Activated CD8-positive, alpha-beta memory T cell treated with anti-CD3 and anti-CD28 coated beads for 1 hour (primary cell): ENCODE measurements around the gene RXFP3.
"Not testable (repeated sequence)": the region's sequence is repeated elsewhere in the genome, so short reads cannot be mapped to it uniquely, and the experiment has no call there.

Source experiments
- DNase-seq, 2 donors: peaks; one replicate each; pipeline ENCODE4 v3.0.0-alpha.2; 2020; ENCODE audit warnings: low read depth in 1 of 2; ENCODE audit errors: extremely low read depth in 1 of 2

Gene RXFP3, protein sequence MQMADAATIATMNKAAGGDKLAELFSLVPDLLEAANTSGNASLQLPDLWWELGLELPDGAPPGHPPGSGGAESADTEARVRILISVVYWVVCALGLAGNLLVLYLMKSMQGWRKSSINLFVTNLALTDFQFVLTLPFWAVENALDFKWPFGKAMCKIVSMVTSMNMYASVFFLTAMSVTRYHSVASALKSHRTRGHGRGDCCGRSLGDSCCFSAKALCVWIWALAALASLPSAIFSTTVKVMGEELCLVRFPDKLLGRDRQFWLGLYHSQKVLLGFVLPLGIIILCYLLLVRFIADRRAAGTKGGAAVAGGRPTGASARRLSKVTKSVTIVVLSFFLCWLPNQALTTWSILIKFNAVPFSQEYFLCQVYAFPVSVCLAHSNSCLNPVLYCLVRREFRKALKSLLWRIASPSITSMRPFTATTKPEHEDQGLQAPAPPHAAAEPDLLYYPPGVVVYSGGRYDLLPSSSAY

DNA sequence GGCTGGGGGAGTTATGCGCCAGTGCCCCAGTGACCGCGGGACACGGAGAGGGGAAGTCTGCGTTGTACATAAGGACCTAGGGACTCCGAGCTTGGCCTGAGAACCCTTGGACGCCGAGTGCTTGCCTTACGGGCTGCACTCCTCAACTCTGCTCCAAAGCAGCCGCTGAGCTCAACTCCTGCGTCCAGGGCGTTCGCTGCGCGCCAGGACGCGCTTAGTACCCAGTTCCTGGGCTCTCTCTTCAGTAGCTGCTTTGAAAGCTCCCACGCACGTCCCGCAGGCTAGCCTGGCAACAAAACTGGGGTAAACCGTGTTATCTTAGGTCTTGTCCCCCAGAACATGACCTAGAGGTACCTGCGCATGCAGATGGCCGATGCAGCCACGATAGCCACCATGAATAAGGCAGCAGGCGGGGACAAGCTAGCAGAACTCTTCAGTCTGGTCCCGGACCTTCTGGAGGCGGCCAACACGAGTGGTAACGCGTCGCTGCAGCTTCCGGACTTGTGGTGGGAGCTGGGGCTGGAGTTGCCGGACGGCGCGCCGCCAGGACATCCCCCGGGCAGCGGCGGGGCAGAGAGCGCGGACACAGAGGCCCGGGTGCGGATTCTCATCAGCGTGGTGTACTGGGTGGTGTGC, at the start of gene RXFP3:
Gene RXFP3, plus strand, starts transcription at position 6 of the 636 bp plus-strand sequence. Its CDS starts 355 bp downstream, at position 361.
- DNase-seq: no peak

DNA sequence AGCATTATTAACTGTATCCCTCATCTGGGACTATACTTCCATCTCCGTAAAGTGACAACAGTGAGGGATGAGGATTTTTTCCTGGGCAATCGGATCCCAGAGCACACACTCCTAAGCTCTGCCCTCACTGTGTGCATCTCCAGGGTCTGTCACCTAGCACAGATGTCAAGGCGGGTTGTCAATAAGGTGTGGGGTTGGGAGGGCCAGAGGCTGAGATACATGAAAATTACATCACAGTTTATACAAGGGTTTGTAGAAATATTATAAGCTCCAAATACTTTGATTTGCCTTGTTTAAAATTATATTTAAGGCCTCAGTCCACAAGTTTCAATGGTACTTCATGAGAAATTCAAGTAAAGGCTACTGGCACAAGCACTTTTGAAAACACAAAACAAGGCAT, 48.9 kb upstream of the RXFP3 start:
- no peak for DNase-seq

DNA sequence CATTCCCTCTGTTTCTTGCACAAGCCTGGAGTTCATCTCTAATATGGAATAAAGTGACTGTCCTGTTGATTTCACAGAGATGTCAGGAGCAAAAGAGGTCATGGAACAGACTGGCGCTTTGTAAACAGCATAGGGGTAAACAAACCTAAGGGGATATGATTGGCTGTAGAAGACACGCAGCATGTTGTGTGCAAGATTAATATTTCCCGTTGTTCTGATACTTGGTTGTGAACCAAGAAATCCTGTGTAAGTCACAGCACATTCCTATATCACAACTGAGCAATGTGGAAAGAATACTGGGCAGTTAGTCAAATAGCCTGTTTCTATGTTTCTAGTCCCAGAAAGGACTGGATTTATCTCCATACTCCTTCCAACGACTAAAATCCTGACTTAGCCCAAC, 47.6 kb upstream of the RXFP3 start:
- no peak for DNase-seq

DNA sequence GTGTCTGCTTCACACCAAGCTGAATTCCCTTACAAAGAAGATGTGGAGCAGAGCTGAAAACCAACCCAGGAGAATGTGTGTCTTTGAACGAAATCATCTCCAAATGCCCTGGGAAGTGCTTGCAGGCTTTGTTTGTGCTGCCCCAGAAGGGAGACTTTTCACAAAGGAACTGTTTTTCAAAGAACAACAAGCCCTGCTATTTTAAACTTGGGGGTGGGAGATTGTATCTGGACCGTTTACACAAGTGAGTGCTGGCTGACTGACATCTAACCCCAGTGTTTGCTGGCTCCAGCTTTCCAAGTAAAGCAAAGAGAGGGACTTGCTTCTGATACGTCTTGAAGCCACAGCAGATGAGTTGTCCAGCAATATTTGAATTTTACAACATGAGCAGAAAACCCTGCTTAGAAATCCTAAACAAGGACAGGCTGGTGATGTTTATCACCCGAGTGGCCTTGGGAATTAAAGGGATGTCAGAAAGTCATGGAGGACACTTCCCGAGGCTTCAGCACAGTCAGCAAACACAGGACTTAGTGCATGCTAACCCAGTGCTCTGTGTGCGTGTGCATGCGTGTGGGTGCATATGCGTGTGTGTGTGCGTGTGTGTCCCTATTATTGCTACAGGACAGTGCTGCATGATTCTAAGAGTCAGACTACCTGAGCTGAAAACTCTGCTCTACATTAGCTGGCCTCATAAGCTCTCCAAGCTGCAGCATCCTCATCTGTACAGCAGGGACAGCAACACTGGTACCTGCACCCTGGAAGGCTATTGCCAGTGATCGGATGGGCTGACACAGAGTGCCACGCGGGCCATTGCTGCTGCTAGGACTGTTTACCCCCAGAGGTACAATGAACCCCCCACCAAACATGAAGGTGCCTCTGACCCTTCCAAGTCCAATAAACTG, 45.8 kb upstream of the RXFP3 start:
- no peak for DNase-seq

DNA sequence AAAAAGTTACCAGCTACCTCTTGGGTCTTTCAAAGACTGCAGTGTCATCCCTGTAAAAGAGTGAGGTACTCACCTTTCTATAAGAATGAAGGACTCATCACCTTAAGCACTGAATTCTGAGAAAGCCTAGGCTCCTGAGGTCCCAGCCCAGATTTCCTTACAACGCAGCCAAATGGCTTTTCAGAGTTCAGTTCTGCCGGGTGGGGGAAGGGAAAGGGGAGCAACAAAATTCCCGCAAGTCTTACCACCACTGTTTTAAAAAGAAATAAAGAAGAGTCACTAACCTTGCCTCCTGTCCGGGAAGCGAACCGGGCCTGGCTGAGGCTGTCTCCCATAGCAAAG, 44.8 kb upstream of the RXFP3 start:
- DNase-seq: no peak

DNA sequence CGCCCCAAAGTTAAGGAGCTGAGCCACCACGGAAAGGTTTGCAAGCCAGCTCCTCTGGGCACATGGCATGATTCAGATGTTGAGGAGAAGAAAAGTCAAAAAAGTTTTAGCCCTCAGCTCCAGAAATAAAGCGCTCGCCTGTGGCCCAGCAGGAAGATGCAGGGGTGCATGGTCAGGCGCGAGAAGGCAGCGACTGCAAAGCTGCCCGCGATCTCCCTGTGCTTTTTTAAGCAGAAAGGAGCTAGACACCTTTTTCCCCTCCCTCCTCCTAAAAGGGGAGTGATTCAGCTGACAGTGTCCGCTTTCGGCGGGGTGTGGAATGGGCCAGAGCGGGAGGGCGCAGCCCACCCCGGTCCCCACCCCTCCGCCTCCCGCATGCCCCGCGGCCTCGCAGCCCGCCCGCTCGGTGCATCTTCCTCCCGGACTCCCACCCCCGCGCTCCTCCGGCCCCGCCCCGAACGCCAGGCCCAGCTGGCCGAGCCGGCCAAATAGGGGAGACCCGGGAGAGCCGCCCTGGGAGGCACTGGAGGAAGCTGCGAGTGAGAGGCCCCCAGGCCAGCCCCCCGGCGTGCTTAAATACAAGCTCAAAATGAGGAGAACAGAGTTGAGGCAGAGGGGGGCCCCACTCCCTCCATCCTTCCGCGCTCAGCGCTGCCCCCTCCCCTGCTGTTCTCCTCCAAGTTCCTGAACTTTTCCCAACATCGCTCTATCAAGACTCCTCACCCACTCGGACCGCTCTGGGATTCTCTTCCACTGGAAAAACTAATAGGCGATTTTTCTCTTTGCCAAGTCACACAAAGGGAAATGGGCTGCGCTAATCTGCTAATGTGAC, 44.2 kb upstream of the RXFP3 start, which contains the start of gene ADAMTS12:
Gene ADAMTS12, minus strand, starts transcription at position 203 of the 832 bp plus-strand sequence. Its CDS starts 134 bp downstream, at position 69.
- DNase-seq: no peak

DNA sequence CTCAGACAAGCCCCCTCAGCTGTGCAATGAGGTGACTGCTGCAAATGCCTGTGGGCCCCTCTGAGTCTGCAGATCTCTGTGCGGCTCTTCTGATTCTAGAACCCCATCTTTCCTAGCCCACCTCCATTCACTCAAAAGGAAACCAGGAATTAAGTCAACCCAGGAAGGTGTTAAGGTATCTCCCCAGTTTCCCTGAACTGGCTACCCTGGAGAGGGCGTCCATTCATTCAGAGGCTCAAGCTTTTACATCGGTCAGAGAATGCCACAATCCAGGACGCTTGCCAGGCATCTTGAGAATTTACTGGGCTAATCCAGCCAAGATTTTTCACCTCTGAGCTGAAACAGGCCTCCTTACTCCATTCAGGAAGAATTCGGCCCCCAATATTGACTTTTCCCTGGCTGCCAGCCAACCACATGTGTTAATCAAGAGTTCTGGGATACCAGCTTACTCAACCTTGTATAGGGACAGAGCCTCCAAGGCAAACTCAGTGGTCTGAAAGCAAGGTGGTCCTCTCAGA, 43.5 kb upstream of the RXFP3 start:
- DNase-seq: no peak

DNA sequence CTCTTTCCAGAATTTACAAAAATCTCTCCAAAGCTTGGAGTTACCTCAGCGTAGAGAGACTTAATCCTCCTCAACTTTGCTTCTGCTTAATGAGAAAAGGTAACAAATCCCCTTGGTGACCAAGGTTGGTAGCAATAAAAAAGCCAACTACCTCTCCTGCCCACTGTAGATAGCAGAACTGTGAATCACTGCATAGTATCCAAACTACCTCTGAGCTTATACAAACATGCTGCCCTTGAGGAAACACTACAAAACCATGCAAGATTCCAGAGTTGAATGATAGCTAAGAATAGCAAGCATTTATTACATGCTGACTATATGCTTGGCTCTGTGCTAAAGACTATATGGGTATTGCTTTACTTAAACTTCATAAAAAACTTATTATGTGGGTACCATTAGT, 41.6 kb upstream of the RXFP3 start:
- no peak for DNase-seq

DNA sequence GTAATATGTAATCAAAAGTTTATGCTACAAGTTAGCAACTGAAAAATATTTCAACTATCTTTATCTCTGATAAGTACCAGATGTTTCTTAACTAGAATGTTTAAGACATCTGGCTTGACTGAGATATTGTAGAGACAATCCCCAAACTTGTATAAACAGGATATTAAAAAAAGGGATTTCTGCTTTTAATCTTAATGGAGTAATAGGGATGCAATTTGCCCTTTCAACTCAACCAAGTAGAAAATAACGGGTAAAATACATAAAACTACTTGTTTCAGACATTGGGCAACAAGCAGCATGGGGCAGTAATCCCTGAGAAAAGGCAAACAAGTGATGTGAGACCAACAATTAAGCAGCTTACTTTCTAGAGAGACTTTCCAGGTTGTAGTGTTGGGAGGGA, 35.0 kb upstream of the RXFP3 start:
- DNase-seq: no peak

DNA sequence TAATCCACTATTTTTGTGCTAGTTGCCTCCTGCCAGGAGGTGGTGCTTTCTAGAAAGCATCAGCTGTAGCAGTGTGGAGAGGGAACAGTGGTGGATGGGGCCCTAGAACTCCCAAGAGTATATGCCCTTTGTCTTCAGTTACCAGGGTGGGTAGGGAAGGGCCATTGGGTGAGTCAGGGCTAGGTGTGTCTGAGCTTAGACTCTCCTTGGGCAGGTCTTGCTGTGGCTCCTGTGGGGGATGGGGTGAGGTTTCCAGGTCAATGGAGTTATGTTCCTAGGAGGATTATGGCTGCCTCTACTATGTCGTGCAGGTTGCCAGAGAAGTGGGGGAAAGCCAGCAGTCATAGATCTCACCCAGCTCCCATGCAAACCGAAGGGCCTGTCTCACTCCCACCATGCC, 33.1 kb upstream of the RXFP3 start:
- DNase-seq: no peak

DNA sequence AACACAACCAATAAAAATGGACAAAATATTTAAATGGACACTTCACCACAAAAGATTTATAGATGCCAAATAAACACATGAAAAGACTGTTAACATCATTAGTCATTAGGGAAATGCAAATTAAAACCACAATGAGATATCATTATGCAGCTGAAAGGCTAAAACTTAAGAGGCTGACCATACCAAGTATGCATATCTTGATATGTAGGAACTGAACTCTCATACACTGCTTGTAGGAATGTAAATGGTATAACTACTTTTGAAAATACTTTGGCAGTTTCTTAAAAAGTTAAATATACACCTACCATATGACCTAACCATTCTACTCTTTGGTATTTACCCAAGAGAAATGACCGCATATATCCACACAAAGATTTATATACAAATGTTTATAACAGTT, 30.8 kb upstream of the RXFP3 start:
- no peak for DNase-seq

DNA sequence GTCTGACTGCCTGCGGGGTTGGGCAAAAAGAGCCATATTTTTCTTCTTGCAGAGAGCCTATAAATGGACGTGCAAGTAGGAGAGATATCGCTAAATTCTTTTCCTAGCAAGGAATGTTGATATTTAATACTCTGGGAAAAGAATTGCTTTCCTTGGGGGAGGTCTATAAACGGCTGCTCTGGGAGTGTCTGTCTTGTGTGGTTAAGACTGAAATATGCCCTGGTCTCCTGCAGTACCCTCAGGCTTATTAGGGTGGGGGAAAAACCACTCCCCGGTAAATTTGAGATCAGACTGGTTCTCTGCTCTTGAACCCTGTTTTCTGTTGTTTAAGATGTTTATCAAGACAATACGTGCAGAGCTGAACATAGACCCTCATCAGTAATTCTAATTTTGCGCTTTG, 29.9 kb upstream of the RXFP3 start:
- not testable (repeated sequence) for DNase-seq

DNA sequence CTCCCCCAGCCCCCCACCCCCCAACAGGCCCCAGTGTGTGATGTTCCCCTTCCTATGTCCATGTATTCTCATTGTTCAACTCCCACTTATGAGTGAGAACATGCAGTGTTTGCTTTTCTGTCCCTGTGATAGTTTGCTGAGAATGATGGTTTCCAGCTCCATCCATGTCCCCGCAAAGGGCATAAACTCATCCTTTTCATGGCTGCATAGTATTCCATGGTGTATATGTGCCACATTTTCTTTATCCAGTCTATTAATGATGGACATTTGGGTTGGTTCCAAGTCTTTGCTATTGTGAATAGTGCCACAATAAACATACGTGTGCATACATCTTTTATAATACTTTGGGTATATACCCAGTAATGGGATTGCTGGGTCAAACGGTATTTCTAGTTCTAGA, 21.3 kb upstream of the RXFP3 start:
- DNase-seq: not testable (repeated sequence)

DNA sequence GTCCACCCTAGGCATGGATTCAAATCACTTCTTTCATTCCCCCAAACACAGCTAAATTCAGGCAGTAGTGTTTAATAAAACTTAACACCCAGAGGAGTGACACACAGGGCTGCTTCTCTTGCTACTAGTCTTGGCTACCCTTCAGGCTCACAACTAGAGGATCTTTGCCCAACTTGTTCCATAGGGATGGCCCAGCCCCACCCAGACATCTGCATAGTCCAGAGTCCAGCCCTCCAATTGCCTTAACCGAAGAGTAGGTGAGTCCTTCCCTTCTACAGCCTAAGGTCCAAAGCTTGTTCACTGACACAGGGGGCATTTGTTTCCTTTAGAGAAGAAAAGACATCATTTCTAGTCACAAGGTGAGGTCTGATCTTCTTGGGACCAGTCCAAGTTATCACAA, 15.2 kb upstream of the RXFP3 start:
- DNase-seq: no peak

DNA sequence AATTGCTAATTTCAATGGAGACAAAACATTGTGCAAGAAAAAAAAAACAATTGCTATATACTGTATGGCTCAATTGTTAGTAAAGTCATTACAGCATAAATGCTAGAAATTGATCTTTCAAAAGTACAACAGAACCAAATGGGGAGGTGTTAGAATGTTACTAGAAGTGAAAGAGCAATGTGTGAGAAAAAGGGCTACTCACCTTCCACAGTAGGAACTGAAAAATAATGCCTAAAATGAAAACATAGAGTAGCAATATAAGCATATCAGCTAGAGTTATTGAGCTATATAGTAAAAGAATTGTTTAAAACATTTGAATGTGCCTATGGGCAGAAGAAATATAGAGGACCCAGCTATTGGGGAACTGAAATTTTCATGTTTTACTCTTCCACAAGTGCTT, 10.9 kb upstream of the RXFP3 start:
- no peak for DNase-seq

DNA sequence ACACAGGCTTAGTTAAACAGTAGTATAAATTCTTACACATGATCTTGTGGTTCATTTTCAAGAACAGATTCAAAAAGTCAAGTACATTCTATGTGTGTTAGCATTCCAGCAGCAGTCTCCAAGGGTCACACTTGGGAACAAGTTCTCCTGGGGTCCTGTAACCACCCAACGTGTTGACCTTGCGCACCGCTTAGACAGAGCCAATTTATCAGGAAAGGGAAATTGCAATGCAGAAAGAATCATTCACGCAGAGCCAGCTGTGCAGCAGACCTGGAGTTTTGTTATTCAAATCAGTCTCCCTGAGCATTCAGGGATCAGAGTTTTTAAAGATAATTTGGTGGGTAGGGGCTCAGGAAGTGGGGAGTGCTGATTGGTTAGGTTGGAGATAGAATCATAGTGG, 8.5 kb upstream of the RXFP3 start:
- no peak for DNase-seq

DNA sequence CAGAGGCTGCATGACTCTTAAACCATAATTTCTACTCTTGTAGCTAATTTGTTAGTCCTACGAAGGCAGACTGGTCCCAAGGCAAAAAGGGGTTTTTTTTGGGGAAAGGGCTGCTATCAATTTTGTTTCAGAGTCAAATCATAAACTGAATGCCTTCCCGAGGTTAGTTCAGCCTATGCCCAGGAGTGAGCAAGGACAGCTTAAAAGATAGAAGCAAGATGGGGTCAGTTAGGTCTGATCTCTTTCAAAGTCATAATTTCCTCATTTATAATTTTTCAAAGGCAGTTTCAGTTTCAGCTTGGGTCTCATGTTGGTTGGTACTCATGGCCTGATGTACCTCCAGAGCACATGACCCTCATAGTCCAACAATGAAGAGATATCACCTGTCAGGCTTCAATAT, 7.9 kb upstream of the RXFP3 start:
- DNase-seq: no peak

DNA sequence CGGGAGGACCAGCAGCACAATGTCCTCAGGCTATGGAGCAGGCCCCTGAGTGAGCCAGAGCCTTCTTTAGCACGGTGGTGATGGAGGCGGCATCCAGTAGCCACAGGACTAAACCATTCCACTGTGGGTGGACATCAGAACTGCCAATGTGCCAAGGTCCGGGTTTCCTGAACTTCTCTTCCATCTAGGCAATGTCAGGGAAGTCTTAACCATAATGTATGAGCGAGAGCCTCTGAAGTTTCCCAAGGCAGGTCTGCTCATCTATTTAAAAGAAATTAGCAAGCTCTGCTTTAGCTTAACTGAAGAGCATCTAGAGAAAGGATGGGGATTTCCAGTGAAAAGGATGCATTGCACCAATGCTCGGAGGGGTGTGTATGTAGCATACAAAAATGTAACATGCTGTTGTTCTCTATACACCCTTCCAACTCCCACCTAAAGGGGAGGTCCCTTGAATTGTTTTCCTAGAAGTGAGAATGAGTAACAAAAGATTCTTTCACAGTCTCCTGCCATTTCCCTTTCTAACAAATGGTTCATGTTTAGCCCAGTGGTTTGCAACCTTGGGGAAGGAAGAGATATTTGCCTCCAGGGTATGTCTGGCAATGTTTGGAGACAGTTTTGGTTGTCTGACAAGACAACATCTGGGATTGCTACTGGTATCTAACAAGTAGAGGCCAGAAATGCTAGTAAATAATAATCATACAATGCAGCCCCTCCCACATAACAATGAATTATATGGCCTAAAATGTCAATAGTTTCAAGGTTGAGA, 6.1 kb upstream of the RXFP3 start:
- DNase-seq: no peak

DNA sequence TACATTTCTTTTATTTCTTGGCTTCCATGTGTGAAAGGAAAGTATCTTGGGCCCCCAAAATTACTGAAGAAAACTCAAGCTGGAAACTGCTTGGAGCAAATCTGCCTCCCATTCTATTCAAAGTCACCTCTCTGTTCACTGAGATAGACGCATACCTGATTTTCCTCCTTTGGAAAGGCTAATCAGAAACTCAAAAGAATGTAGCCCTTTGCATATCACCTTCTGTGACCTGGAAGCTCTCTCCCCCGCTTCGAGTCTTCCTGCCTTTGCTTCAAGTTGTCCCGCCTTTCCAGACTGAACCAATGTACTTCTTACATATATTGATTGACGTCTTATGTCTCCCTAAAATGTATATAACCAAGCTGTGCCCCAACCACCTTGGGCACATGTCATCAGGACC, 5.0 kb upstream of the RXFP3 start:
- DNase-seq: no peak
